GM10266 (cell line): ENCODE measurements around the gene B3GALT6.

Experiments
- DNase-seq: peaks from one replicate; pipeline ENCODE4 v3.0.0; 2012; ENCODE audit errors: extremely low spot score
- TF ChIP-seq, protein P1 (sequence below): IDR thresholded peaks from 2 replicates; pipeline ENCODE4 v1.5.1; 2012; ENCODE audit warnings: mild to moderate bottlenecking, low read depth; ENCODE audit not compliant: control insufficient read depth, insufficient read depth; ENCODE audit errors: missing control alignments

The B3GALT6 gene

DNA sequence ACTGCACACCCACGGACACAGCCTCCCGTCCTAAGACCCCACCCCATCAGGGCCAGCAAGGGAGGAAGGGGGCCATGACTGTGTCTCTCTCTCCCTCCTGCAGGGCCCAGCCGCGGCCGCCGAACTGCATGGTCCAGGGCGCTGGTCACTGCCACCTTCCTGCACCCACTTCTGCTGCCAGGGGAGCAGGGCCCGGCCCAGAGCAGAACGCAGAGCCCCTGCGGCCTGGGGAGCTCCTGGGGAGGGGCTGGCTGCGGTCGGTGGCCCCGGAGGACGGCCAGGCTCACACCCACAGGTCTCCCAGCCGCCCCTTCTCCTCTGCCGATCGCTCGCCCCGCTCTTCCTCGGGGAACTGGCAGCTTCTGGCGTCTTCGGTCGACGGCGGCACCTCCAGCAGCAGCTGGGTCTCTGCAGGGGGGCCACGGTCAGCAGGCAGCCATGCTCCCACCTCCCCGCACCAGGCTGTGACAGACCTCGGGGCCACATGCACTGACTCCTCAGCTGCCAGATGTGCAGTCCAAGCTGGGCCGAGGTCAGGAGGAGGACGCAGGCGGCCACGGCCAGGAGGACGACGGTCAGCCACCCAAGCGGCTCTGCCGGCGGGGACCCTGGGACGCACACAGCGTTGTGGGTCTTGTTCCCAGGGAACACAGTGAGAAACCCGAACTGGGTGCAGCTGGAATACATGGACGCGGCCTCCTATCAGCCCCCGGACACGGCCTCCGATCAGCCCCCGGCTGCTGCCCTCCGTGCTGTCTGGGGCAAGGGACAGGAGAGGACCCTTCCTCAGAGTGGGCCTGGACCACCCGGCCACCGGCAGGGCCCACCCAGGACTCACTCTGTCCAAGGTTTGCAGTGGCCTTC lies 28.2 kb upstream of the B3GALT6 start:
- TF ChIP-seq, protein P1, sequence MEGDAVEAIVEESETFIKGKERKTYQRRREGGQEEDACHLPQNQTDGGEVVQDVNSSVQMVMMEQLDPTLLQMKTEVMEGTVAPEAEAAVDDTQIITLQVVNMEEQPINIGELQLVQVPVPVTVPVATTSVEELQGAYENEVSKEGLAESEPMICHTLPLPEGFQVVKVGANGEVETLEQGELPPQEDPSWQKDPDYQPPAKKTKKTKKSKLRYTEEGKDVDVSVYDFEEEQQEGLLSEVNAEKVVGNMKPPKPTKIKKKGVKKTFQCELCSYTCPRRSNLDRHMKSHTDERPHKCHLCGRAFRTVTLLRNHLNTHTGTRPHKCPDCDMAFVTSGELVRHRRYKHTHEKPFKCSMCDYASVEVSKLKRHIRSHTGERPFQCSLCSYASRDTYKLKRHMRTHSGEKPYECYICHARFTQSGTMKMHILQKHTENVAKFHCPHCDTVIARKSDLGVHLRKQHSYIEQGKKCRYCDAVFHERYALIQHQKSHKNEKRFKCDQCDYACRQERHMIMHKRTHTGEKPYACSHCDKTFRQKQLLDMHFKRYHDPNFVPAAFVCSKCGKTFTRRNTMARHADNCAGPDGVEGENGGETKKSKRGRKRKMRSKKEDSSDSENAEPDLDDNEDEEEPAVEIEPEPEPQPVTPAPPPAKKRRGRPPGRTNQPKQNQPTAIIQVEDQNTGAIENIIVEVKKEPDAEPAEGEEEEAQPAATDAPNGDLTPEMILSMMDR: no peak
- no peak for DNase-seq

DNA sequence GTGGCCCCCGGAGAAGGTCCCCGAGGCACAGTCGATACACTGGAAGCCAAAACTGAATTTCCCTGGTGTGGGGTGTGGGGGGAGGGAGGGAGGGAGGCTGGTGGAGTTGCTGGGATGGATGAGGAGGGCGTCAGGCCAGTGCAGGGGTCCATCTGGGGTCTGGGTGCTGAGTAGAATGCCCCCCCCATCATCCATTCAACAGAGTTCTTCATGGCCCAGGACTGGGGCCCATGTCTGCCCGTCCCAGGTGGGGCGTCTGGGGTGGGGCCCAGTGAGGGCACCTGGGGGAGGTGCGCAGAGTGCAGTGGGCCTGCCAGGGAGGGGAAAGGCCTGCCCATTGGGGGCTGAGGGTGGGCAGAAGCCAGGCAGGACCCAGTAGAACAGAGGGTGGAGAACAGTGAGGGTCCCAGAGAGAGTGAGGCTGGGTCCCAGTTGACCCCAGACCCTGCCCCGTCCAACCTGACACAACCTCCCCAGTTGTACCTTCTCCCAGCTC lies 27.6 kb upstream of the B3GALT6 start:
- DNase-seq: no peak
- TF ChIP-seq, protein P1: no peak

GRCh38 chr1:1204998-1205768 lies 26.9 kb upstream of the B3GALT6 start:
- no peak for DNase-seq
- TF ChIP-seq, protein P1: no peak

DNA sequence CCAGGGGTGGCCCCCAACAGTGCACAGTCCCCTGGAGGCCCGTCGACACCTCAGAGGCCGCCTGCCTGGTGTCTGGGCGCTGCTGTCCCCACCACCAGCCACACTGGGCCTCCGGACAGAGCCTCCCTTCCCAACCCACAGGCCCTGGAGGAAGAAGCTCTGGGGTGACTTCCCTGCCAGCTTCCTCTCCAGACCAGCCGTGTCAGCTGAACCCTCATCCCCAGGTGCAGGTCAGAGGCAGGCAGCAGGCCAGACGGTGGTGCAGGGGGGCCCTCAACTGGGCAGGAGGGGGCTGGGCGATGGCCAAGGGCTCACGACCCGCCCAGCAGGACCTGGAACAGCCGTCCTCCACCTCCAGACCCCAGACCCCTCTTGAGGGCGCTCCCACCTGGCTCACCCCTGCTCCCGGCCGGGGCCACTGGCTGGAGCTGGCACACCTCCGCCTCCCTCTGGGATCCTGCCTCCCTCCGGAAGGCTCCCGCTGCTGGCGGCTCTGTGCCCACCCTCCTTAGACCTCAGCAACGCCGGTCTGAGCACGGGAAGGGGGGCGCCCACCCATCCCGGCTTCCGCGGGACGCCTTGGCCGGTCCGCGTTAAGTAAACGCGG lies 26.2 kb upstream of the B3GALT6 start:
- DNase-seq: no peak
- TF ChIP-seq, protein P1: peak; percentile 28

DNA sequence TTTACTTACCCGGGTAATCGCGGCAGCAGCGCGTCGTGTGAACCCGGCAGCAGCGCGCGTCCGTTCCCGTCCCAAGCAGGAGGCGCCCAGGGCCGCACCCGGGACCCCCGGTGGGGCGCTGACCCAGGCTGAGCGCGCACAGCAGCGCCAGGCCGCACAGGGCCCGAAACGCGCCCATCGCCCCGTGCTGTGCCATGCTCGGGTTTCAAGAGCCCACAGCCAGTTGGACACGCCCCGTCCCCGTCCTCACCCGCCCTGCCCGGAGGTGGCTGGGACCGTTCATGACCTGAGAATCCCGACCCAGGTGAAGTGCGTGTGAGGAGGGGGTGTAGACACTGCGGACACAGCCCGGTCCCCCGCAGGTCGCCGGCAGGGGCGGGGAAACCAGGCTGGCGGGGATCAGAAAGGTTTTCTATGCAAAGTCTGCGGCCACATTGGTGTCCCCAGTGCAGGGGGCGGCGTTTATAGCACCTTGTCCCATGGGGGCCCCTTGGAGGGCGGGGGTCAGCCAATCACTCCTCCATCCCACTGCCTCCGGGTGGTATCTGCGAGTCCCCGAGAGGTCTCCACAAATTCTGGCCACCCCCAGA lies 25.6 kb upstream of the B3GALT6 start, which contains the start of gene TNFRSF18:
Gene TNFRSF18, minus strand, starts transcription at position 217 of the 590 bp plus-strand sequence. Its CDS starts 21 bp downstream, at position 196.
- TF ChIP-seq, protein P1: no peak
- no peak for DNase-seq

DNA sequence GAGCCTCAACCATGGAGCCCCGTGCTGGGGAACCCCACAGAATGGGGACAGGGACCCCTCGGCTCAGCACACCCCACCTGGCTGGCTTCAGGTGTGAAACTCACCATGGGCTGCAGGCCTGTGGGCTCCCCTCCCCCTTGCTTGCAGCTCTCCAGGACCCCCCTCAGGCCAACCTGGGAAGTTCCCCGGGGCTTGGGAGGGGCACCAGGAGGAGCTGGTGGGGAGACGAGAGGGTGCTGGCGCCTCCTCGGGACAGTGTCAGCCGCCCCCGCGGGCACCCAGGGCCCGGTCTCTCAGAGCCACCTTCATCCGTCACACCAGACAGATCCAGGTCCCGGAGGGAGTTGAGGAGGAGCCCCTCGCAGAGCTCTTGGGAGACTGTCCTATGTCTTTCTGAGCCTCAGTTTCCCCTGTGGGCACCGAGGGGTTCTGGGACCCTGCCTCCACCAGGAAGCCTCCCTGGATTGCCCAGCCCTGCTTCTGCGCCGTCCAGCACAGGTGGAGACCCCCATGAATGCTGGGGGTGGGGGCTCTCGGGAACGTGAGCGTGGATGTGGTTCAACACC lies 25.0 kb upstream of the B3GALT6 start:
- no peak for DNase-seq
- TF ChIP-seq, protein P1: no peak
